HL-60 (cell line): ENCODE results near the gene QSOX2.

Experiments
- DNase-seq, 2 experiments: peaks; one replicate each; pipeline ENCODE4 v3.0.0-alpha.2; 2010 to 2020; ENCODE audit warnings: low read depth in 1 of 2, low spot score in 1 of 2
- H3K27ac ChIP-seq: fragments of 250-450 bp; sonication (Bioruptor Pico); replicated peaks from 2 replicates; pipeline ENCODE4 v1.5.1; 2020; ENCODE audit warnings: mild to moderate bottlenecking, moderate library complexity
- H3K27me3 ChIP-seq: fragments of 250-450 bp; sonication (Bioruptor Pico); 2 replicates; pipeline ENCODE4 v1.5.1; 2021; ENCODE audit warnings: mild to moderate bottlenecking, moderate library complexity; ENCODE audit not compliant: insufficient read depth, poor library complexity, severe bottlenecking
- H3K4me3 ChIP-seq: replicated peaks from 2 replicates; pipeline ENCODE4 v1.5.1; 2011; ENCODE audit warnings: mild to moderate bottlenecking, control low read depth, low read length; ENCODE audit not compliant: insufficient read depth
- CTCF ChIP-seq: IDR thresholded peaks from one replicate; pipeline ENCODE4 v1.5.1; 2011; ENCODE audit warnings: low read length, control low read depth, inconsistent platforms; ENCODE audit not compliant: insufficient read depth
- GABPA ChIP-seq: IDR thresholded peaks from 2 replicates; pipeline ENCODE4 v1.6.1; 2012; ENCODE audit warnings: low read depth
- POLR2AphosphoS5 ChIP-seq: IDR thresholded peaks from 2 replicates; pipeline ENCODE4 v1.6.1; 2012; ENCODE audit warnings: low read depth
- SPI1 ChIP-seq: IDR thresholded peaks from 2 replicates; pipeline ENCODE4 v1.6.1; 2012; ENCODE audit warnings: low read depth, mild to moderate bottlenecking, borderline replicate concordance
- TF ChIP-seq, protein P1 (sequence below): IDR thresholded peaks from 2 replicates; pipeline ENCODE4 v1.6.1; 2012; ENCODE audit warnings: low read depth; ENCODE audit not compliant: insufficient replicate concordance

QSOX2 gene

GRCh38 chr9:136211441-136212344 lies 33.9 kb downstream of the QSOX2 start:
- no peak overlapping the region for H3K4me3 ChIP-seq
- no peaks in the 10 kb centered on the region for H3K27me3 ChIP-seq
- TF ChIP-seq CTCF, result no peak
- TF ChIP-seq SPI1, result no peak
- TF ChIP-seq GABPA, result no peak
- no peak for TF ChIP-seq POLR2AphosphoS5
- TF ChIP-seq, protein P1, sequence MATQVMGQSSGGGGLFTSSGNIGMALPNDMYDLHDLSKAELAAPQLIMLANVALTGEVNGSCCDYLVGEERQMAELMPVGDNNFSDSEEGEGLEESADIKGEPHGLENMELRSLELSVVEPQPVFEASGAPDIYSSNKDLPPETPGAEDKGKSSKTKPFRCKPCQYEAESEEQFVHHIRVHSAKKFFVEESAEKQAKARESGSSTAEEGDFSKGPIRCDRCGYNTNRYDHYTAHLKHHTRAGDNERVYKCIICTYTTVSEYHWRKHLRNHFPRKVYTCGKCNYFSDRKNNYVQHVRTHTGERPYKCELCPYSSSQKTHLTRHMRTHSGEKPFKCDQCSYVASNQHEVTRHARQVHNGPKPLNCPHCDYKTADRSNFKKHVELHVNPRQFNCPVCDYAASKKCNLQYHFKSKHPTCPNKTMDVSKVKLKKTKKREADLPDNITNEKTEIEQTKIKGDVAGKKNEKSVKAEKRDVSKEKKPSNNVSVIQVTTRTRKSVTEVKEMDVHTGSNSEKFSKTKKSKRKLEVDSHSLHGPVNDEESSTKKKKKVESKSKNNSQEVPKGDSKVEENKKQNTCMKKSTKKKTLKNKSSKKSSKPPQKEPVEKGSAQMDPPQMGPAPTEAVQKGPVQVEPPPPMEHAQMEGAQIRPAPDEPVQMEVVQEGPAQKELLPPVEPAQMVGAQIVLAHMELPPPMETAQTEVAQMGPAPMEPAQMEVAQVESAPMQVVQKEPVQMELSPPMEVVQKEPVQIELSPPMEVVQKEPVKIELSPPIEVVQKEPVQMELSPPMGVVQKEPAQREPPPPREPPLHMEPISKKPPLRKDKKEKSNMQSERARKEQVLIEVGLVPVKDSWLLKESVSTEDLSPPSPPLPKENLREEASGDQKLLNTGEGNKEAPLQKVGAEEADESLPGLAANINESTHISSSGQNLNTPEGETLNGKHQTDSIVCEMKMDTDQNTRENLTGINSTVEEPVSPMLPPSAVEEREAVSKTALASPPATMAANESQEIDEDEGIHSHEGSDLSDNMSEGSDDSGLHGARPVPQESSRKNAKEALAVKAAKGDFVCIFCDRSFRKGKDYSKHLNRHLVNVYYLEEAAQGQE, result no peak
- no peak overlapping the region for H3K27ac ChIP-seq
- DNase-seq, result no peak

GRCh38 chr9:136211006-136211405 lies 34.6 kb downstream of the QSOX2 start:
- TF ChIP-seq CTCF (no peak), SPI1 (no peak), POLR2AphosphoS5 (no peak), GABPA (no peak)
- TF ChIP-seq, protein P1, result no peak
- DNase-seq, result no peak
- no peak overlapping the region for H3K27ac ChIP-seq
- no peaks in the 10 kb centered on the region for H3K27me3 ChIP-seq
- no peak overlapping the region for H3K4me3 ChIP-seq

GRCh38 chr9:136210276-136210675 lies 35.3 kb downstream of the QSOX2 start:
- H3K27ac ChIP-seq, result no peak overlapping the region
- DNase-seq, result no peak
- TF ChIP-seq CTCF, result no peak
- no peak for TF ChIP-seq SPI1
- TF ChIP-seq GABPA, result no peak
- TF ChIP-seq POLR2AphosphoS5, result no peak
- TF ChIP-seq, protein P1, result no peak
- no peaks in the 10 kb centered on the region for H3K27me3 ChIP-seq
- no peak overlapping the region for H3K4me3 ChIP-seq
